AG20443 (cell line): ENCODE data around the gene ITGB6.
"Not testable (repeated sequence)": the region's sequence is repeated elsewhere in the genome, so short reads cannot be mapped to it uniquely, and the experiment has no call there.

Source experiments
- DNase-seq: peaks from one replicate; pipeline ENCODE4 v3.0.0; 2012; ENCODE audit warnings: low spot score, mixed read lengths

The ITGB6 gene

DNA sequence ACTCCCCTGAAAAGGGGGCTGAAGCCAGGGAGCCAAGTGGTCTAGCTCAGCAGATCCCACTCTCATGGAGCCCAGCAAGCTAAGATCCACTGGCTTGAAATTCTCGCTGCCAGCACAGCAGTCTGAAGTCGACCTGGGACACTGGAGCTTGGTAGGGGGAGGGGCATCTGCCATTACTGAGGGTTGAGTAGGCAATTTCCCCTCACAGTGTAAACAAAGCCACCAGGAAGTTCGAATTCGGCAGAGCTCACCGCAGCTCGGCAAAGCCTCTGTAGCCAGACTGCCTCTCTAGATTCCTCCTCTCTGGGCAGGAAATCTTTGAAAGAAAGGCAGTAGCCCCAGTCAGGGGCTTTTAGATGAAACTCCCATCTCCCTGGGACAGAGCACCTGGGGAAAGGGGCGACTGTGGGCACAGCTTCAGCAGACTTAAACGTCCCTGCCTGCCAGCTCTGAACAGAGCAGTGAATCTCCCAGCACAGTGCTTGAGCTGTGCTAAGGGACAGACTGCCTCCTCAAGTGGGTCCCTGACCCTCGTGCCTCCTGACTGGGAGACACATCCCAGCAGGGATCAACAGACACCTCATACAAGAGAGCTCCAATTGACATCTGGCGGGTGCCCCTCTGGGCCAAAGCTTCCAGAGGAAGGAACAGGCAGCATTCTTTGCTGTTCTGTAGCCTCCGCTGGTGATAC is 18.8 kb downstream of the ITGB6 start:
- DNase-seq: not testable (repeated sequence)

DNA sequence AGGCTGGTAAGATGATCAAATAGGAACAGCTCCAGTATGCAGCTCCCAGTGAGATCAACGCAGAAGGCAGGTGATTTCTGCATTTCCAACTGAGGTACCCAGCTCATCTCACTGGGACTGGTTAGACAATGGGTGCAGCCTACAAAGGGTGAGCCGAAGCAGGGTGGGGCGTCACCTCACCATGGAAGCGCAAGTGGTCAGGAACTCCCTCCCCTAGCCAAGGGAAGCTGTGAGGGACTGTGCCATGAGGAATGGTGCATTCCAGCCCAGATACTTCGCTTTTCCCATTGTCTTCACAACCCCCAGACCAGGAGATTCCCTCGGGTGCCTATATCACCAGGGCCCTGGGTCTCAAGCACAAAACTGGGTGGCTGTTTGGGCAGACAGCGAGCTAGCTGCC is 19.4 kb downstream of the ITGB6 start:
- DNase-seq: not testable (repeated sequence)

DNA sequence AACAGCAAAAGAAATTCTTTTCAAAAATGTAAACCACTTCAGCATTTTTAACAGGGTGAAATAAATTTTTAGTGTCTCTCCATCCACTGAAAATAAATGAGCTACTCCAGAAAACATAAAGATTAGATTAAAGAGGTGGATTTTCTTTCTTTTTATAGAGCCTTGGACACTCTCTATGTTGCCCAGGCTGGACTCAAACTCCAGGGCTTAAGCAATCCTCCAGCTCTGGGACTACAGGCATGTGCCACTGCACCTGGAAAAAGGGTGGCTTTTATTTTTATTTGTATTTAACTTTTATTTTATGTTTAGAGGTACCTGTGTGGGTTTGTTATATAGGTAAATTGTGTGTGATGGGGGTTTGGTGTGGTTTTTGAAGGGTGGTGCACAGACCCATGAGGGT is 19.9 kb downstream of the ITGB6 start:
- DNase-seq: no peak

DNA sequence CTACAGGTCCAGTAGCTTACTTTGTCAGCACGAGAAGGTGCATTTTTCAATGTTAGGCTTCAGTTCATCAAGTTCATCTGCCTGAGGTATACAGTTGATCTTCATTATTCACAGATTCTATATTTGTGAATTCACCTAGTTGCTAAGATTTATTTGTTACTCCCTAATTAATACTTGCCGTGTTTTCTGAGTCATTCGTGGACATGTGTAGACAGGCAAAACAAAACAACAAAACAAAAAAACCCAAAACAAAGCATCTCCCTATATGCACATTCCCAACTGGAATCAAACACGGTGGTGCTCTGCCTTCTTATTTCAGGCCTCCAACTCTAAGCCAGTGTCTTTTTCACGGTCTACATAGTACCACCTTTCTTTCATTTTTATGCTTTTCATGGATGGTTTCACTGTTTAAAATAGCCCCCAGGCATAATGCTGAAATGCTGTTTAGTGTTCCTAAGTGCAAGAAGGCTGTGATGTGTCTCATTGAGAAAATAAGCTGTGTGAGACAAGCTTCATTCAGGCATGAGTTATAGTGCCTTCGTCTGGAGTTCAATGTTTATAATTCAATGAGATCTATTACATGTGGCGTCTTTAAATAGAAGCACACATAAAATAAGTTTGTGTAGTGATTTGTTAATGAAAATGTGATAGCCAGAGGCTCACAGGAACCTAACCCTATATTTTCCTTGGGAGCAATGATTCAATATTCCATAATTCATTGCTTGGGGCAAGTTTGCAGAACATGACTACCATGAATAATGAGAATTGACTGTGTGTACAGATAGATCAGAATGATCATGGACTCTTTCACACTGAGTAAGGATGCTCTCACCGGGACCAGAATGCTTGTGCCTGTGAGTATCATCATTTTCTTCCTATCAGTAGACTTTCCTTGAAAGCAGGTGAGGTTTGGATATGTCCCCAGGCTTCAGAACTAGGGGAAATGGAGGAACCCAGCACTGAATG is 24.6 kb downstream of the ITGB6 start:
- DNase-seq: no peak

DNA sequence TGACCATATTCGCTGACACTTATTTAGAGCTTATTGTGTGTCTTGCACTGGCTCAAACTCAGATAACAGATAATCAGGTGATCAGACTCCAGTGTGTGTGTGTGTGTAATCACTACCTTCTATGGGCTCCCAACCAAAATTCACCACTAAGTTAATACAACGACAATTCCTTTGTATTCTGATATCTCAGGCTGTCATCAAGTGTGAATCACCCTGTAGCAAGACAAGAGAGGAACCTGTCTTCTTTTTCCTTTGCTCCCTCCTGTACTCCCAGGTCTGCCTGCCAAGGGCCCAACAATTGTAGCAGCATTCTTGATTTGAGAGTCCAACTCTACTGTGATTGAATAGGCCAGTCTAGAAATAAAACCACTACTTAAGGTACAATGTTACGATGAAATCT is 25.8 kb downstream of the ITGB6 start:
- DNase-seq: no peak

DNA sequence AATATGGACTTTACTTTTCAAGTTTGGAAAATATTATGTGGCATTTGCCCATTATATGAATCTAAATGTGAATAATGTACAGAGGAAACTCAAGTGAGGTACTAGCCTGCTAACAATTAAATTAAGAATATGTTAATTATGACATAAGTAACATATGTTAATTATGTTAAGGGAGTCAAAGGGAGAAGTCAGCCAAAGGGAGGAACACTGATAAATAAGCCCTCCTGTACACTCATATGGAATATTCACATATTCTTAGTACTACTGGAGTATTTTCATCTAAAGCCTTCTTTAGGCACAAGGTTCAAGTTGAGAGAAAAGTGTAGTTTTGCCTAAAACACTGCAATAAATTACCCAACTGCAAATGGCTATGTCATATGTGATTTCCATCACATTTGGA is 30.1 kb downstream of the ITGB6 start:
- no peak for DNase-seq

DNA sequence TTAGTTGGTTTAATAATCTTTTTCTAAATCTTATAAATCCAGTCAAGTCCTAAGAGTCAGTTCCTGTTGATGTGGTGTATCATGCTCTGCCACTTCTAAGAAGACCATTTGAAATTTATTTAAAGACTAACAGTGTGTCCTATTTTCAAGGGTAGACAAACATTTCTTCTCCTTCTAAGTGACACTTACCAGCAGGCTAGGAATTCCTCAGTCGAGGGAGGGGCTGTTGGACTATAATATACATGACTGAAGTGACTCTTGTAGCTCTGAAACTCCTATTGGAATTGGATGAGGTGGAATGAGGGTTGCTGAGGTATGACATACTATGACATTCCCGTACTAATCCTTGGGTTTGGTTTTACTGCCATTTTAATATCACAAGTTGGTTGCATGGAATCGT is 30.6 kb downstream of the ITGB6 start:
- DNase-seq: no peak

DNA sequence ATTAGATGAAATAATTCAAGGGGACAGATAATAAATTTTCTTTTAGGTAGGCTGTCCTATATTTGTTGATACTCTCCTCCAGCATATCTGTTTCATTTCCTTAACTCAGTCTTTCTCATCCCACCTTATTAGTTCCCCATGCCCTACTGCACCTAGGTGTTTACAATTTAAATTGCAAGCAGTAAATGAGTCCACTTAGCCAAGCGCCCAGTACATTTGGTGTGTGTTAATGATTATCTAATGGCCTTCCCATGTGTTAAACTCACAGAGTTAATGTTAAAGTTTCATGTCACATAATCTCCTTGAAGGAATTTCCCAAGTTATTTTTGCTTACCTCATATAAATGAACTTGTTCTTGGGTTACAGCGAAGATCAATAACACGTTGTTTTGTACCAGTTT is 31.2 kb downstream of the ITGB6 start:
- DNase-seq: no peak

DNA sequence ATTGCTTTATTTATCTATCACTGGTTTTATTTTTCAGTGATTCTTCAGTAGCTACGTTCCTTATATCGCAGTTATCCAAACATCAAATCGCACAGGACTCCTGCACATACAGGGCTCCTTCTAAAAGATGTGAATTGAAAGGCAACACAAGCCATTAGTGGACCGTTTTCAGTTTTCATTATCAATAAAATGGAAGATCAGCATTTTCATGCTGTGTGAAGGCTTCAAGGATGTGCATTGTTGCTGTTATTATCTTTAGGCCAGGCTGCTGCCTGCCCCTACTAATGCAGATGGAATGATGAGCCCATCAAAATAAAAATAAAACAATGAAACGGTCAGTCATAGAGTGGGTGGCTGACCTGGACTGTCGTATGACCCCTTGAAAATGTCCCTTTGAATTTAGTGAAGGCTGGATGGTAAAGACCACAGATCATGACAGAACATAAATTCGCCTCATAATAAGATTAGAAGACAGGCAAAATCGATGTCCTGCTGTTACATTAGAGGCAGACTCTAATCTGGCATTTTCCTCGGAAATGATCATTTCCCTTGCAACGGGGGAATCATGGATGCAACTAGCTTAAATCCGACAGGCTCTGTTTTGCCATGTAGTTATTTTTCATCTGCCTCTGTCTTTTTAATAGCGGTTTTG is 32.9 kb downstream of the ITGB6 start:
- no peak for DNase-seq

DNA sequence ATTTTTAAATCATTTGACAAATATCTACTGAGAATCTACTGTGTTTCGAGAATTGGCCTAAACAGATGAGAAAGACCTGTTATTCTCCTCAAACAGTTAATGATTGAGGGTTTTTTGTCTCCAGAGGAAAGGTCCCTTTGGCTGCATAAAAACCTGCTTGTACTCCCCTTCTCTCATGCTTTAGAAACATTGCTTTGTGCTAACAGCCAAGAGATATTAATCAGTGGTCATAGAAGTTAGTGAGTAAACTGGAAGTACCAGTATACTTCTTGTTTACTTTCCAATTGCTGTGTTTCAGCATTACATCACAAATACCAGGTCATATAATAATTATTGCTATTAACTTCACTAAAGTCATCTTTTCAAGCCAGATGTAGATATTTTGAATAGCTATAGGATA is 34.1 kb downstream of the ITGB6 start:
- DNase-seq: no peak

DNA sequence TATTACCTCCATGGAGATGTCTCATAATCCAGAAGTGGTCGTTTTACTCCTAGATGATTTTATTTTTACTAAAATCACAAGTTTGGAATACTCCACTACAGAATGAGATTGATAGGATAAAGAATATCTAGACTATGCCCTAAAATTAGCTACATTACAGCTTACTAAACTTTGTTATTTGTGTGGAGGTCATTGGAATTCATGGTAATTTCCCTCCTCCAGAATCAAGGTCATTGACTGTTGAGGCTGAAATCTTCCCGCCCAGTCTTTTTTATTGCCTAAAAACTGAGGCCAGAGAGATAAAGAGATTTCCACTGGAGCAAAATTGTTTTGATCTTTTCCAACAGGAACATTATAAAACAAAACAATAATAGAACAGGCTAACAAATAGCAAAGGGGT is 35.0 kb downstream of the ITGB6 start:
- DNase-seq: no peak

DNA sequence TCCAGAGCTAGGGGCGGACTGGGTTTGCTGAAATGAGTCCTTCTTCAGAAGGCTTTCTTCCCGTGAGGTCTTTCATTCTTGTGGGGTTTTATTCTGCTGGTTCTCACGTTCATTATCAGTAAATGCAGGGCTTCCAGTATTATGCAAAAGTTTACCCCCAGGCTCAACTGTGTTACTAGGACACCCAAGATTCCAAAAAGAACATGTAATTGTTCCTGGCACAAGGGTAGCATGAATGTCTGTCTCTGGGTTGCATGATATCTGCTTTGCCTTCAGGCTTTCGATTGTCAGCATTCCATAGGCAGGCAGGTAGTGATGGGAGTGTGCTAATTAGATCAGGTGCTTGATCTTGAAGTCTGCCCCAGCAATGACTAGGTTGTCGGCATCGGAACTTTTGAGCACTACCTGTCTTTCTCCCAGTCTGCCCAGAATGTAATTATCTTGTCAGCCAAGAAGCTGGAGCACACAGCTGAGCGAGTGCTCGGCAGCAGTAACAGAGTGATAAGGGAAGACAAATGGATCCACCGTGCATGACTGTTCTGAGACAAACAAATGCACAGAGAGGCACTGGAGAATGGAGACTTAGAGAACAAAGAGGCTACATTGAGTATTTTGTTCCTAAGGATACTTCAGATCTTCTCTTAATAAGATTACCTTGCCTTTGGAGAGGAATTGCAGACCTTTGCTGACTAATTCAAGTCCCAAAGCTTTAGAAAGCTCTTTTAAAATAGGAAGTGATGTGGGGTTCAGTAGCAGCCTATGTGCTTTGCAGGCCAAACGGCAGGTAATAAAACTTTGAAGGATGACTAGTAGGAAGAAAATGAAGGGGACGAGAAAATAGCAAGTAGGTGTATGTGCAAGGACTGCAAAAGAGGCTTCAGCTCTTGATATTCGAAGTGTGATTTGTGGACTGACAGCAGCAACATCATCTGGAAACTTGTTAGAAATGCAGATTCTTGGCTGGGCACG is 41.9 kb downstream of the ITGB6 start:
- peak; percentile 43 for DNase-seq

DNA sequence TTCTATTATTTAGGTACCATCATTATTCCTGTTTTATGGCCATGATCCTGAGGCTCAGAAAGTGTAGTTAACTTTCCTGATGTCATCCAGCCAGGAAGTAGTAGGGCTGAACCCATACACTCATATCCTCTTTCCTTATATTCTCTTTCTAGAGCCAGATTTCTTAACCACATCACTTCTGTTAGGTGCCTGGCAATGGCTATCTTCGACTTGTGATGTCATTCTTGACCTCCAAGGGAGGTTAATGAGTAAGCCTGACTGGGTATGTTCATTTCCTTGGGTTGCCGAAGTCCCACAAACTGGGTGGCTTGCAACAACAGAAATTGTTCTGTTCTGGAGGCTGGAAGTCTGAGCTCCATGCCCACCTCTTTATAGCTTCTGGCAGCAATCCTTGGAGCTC is 43.4 kb downstream of the ITGB6 start:
- peak; percentile 34 for DNase-seq

DNA sequence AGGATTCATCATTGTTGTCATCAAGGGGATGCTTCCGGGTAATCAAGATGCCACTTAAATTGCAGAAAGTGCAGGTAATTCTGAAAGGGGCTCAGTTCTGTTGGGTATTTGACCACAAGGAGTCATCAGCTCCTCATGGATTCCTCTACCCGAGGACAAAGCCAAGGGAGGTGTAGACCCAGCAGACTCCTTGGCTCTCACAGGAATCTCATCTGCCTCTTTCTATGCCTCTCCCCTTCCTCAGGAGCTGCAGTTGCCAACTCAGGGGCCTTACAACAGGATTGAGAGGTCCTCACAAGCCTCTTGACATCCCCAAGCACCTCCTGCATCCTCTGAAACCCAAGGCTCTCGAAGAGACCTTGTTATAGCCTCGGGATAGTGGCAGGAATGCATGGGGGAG is 44.0 kb downstream of the ITGB6 start:
- DNase-seq: no peak

DNA sequence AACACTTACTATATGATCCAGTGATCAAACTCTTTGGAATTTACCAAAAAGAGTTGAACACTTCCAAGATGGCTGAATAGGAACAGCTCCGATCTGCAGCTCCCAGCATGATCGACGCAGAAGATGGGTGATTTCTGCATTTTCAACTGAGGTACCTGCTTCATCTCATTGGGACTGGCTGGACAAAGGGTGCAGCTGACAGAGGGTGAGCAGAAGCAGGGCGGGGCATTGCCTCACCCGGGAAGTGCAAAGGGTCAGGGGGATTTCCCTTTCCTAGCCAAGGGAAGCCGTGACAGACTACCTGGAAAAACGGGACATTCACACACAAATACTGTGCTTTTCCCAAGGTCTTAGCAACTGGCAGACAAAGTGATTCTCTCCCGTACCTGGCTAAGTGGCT is 51.7 kb downstream of the ITGB6 start:
- not testable (repeated sequence) for DNase-seq

DNA sequence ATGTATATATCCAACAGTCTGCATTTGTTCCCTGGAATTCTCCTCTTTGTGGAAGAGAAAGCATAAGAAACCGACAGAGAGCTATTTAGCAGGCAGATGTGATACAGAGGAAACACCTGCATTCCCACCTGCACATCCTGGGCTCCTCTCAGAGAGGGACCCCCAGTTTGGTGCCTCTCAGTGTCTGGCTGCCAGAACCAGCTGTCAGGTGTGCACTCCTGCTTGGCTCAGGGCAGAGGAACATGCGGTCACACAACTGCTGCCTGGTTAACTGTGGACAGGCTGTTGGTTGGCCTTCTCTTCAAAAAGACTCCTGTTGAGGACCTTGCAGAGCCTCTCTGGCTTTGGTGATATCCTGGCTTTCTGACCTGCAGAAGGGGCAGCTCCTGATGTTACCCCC is 54.6 kb downstream of the ITGB6 start:
- DNase-seq: no peak

DNA sequence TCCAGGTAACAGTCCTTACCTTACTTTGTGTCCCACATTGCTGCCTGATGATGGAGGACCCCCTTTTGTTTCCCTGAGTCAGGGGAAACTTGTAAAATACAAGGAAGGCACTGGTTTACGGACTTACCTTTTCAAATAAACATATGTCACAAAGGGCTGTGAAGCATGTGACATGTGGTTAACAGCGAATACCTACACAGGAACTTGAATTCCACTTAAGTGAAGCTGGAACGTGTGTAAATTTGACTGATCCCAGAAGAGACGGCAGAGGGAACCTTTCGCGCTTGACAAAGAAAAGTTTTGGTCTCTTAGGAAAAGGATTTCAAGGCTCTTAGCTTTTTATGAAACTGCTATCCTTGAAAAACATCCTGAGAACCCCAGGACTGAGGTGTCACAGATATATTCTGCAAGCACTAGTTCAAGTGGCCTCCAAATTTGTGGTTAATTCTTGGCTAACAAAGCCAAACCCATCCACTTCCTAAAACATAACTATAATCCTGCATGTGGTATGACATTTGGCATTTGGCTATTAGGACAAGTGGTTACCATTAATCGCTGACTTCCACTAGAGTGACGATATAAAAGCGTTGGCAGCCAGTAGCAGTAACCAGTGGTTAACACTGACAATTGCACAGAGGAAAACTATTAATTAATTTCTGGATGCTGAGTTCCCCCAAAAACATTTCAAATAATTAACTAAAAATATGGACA is 55.6 kb downstream of the ITGB6 start:
- no peak for DNase-seq

DNA sequence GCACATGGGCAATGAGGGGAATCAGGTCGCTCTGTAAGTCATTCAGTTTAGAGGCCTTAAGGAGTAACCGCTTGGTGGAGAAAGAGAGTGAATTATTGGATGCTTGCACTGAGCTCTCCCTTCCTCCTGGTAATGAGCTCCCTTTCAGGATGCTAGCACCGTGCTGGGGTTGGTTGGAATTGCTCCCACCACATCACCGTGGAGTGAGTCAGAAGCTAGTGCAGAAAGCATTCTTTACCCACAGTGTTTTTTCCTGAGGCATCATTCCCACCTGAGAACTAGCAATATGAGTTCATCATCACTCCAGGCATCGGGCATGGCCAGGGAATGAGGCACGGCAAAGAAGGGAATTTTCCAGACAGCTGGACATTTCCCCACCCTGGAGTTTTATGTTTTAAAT is 57.6 kb downstream of the ITGB6 start:
- no peak for DNase-seq

DNA sequence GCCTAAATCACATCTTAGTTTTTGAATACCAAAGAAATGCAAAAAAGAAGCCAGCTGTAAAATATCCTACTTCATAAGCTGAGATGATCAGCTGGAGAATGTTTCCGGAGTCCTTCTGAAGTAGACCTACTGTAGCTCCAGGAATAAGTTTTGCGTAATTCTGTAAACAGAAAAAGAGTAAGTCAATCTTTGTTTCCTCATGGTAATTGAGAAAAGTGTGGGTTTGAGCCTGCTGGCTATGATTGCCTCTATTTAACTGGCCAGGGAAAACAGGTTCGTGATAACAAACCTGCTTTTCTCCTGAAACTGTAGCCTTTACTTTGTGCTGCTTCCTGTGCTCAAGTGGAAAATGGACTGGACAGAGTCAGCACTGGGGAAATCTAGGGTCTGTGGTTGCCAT is 58.2 kb downstream of the ITGB6 start:
- no peak for DNase-seq

DNA sequence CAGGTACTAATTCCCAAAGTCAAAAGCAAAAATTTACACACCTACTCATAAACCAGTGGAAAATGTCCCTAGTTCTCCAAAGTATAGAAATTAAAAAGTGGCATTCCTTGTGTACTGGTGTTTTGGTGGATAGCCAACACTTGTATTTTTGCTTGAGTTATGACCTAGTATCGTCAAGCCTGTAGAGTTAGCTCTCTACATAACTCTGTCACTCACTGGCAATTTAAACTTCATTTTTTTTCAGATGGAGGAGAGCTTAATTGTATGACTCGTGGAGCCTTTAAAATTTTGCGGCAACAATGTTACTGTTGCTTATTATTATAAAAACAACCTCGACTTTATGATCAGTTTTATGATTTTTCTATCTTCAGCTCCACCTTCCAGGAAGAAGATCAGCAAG is 58.7 kb downstream of the ITGB6 start:
- DNase-seq: no peak

DNA sequence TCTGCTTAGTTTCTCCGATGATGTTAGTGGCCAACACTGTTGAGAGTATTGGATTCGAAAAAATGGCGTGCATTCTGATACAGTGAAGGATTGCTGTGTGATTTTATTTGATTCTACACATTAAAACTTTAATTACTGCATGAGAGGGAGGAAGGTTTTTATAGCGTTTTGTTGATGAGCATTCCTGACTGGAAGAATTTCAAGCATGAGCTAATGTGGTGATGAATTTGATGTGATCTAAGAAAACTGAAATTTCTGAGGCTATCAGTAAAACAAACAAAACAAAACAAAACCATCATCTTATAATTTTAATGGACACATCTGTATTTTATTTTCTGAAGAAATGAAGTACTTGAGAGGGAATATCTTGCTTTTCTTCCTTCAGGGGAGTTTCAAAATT is 59.6 kb downstream of the ITGB6 start:
- DNase-seq: peak; percentile 28
